GF-D8 (cell line): Measurements from ENCODE around the gene ALOXE3.

ENCODE experiments used
- DNase-seq: peaks from one replicate; lab custom pipeline; 2025; lab: John Stamatoyannopoulos, UW

Gene ALOXE3

GRCh38 chr17:8153957-8154607 is 35.8 kb upstream of the ALOXE3 start:
- peak; percentile 60 for DNase-seq

- peak; percentile 6 for DNase-seq
Measured at GRCh38 chr17:8153525-8153956, 35.2 kb upstream of the ALOXE3 start.

- DNase-seq, result no peak
Measured at GRCh38 chr17:8153031-8153451, 34.7 kb upstream of the ALOXE3 start.

- peak; percentile 75 for DNase-seq
Measured at GRCh38 chr17:8152112-8152775, 33.9 kb upstream of the ALOXE3 start, which contains the start of gene PER1. PER1 (minus strand) TSS chr17:8152404; CDS start chr17:8150706, 1,698 bp downstream.

GRCh38 chr17:8151641-8152111 is 33.4 kb upstream of the ALOXE3 start:
- no peak for DNase-seq

GRCh38 chr17:8151120-8151640 is 32.9 kb upstream of the ALOXE3 start:
- peak; percentile 10 for DNase-seq

GRCh38 chr17:8150194-8151119 is 32.1 kb upstream of the ALOXE3 start:
- no peak for DNase-seq

GRCh38 chr17:8149419-8150193 is 31.3 kb upstream of the ALOXE3 start:
- no peak for DNase-seq

GRCh38 chr17:8148560-8148959 is 30.2 kb upstream of the ALOXE3 start:
- no peak for DNase-seq

- no peak for DNase-seq
Measured at GRCh38 chr17:8147805-8148404, 29.6 kb upstream of the ALOXE3 start.

GRCh38 chr17:8147141-8147804 is 29.0 kb upstream of the ALOXE3 start:
- no peak for DNase-seq

GRCh38 chr17:8146381-8147140 is 28.2 kb upstream of the ALOXE3 start:
- DNase-seq, result no peak

- no peak for DNase-seq
Measured at GRCh38 chr17:8145811-8146210, 27.5 kb upstream of the ALOXE3 start.

- DNase-seq, result no peak
Measured at GRCh38 chr17:8144401-8145231, 26.3 kb upstream of the ALOXE3 start.

GRCh38 chr17:8143581-8144400 is 25.5 kb upstream of the ALOXE3 start:
- DNase-seq, result no peak

GRCh38 chr17:8142887-8143580 is 24.7 kb upstream of the ALOXE3 start:
- DNase-seq, result no peak
